K562 (cell line): ENCODE results near the gene ABHD12.
"Not testable (repeated sequence)": the region's sequence is repeated elsewhere in the genome, so short reads cannot be mapped to it uniquely, and the experiment has no call there.

Experiments
- ADNP ChIP-seq: fragments of 200-800 bp; sonication (Bioruptor generic); IDR thresholded peaks from 2 replicates; pipeline ENCODE4 v1.6.1; 2016; ENCODE audit warnings: missing genetic modification characterization, missing compliant biosample characterization
- ARID3A ChIP-seq: IDR thresholded peaks from 2 replicates; pipeline ENCODE4 v1.6.1; 2012; ENCODE audit warnings: low read depth, low read length, improper control_type of control experiment, borderline replicate concordance
- CTCF ChIP-seq, 3 experiments: IDR thresholded peaks in 2 of 3; conservative IDR thresholded peaks in 1 of 3; 2 replicates each; pipeline ENCODE4 v1.5.1; 2011 to 2012; ENCODE audit warnings: low read length in 3 of 3, mild to moderate bottlenecking in 3 of 3, control low read depth in 2 of 3, improper control_type of control experiment in 1 of 3, inconsistent platforms in 1 of 3, low read depth in 1 of 3, mixed read lengths in 1 of 3, moderate library complexity in 1 of 3; ENCODE audit not compliant: insufficient read depth in 2 of 3
- MYNN ChIP-seq, 2 experiments: sonication (generic); formaldehyde crosslinking in 1 of 2; IDR thresholded peaks; 2 replicates each; pipeline versions ENCODE4 v1.5.0 to v1.6.1; 2016 to 2020; ENCODE audit warnings: antibody characterized with exemption in 1 of 2, missing genetic modification reagents in 1 of 2
- POLR2A ChIP-seq: fragments of 450-650 bp; conservative IDR thresholded peaks from 2 replicates; pipeline ENCODE4 v1.6.1; 2016
- ZBTB17 ChIP-seq: fragments of 450-650 bp; formaldehyde crosslinking; IDR thresholded peaks from 2 replicates; pipeline ENCODE4 v1.4.0; 2020; ENCODE audit warnings: mild to moderate bottlenecking
- ZNF23 ChIP-seq: fragments of 250-450 bp; sonication (Bioruptor Pico); IDR thresholded peaks from 2 replicates; pipeline ENCODE4 v1.4.0; 2020; ENCODE audit warnings: mild to moderate bottlenecking
- ZNF696 ChIP-seq: fragments of 250-450 bp; sonication (Bioruptor Pico); conservative IDR thresholded peaks from 2 replicates; pipeline ENCODE4 v1.4.0; 2020; ENCODE audit warnings: mild to moderate bottlenecking, moderate library complexity

GRCh38 chr20:25260770-25261437, 129.7 kb downstream of the ABHD12 start:
- not testable (repeated sequence) for TF ChIP-seq POLR2A; ADNP (tag); ZNF23; ZNF696 (CRISPR knock-in tag); CTCF (IDR thresholded peaks at IDR 0.05 in 2 of 3, conservative IDR thresholded peaks at IDR 0.05 in 1 of 3; ENCODE audit: insufficient read depth in 2 of 3, low read depth in 1 of 3, low read length in 3 of 3); MYNN (IDR thresholded peaks at IDR 0.05); MYNN (CRISPR knock-in tag; IDR thresholded peaks at IDR 0.05); ARID3A; ZBTB17 (CRISPR knock-in tag)
